ENCODE measurements around the gene NDRG4. TPM values are rescaled to one million over a fixed set of nuclear protein-coding genes. Genes with fewer than 3 reads are reported as not detected.

NDRG4 gene
- total and polyA plus RNA-seq, 4 donors, result 5.3 to 18.7 (median 14.2) TPM

DNA sequence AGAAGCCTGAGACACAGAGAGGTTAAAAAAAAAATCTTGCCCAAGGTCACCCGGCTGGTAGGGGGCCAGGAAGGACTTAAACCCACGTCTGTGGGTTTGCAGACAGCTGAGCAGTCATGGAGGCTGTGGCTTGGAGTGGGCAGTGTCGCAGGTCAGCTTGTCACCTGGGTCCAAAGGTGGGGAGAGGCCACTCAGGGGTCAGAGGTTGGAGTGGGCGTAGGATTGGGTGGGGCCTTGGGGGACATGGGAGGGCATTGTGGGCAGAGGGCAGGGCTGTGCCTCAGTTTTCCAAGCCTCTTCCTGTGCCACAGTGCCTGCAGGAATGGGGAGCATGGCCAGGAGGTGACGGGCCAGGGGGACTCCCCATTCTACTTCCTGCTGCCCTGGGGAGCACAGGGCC lies 2.0 kb upstream of the NDRG4 start:
- peaks cover 0 to 11% (median 7%) of the 10 kb centered on the region in 5 donors for H3K4me1 ChIP-seq (ENCODE audit: control insufficient read depth in 5 of 5, insufficient read depth in 5 of 5, low read length in 5 of 5)
- H3K36me3 ChIP-seq (ENCODE audit: control insufficient read depth in 4 of 4, insufficient read depth in 4 of 4, low read length in 4 of 4), result no peaks in the 10 kb centered on the region
- H3K27me3 ChIP-seq (ENCODE audit: control insufficient read depth in 3 of 3, insufficient read depth in 3 of 3, low read length in 2 of 3), result peaks cover 0 to 14% (median 6%) of the 10 kb centered on the region in 3 donors
- ATAC-seq (ENCODE audit: insufficient read depth, low FRiP score) (no peak), DNase-seq (no peak)
- H3K9me3 ChIP-seq (ENCODE audit: control insufficient read depth in 4 of 4, insufficient read depth in 3 of 4, low read length in 3 of 4), result no peaks in the 10 kb centered on the region
- H3K4me3 ChIP-seq, result no peak overlapping the region
- TF ChIP-seq, protein P1, sequence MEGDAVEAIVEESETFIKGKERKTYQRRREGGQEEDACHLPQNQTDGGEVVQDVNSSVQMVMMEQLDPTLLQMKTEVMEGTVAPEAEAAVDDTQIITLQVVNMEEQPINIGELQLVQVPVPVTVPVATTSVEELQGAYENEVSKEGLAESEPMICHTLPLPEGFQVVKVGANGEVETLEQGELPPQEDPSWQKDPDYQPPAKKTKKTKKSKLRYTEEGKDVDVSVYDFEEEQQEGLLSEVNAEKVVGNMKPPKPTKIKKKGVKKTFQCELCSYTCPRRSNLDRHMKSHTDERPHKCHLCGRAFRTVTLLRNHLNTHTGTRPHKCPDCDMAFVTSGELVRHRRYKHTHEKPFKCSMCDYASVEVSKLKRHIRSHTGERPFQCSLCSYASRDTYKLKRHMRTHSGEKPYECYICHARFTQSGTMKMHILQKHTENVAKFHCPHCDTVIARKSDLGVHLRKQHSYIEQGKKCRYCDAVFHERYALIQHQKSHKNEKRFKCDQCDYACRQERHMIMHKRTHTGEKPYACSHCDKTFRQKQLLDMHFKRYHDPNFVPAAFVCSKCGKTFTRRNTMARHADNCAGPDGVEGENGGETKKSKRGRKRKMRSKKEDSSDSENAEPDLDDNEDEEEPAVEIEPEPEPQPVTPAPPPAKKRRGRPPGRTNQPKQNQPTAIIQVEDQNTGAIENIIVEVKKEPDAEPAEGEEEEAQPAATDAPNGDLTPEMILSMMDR (IDR thresholded peaks at IDR 0.05; ENCODE audit: control extremely low read depth, extremely low read depth), result no peak
- H3K9ac ChIP-seq (ENCODE audit: insufficient read depth in 1 of 2, low read length in 2 of 2), result no peak overlapping the region
- 58 to 62% methylated on average over 5 of the region's 5 CpGs for WGBS, 2 donors
- no peak overlapping the region for H3K27ac ChIP-seq (ENCODE audit: low read depth in 1 of 2, low read length in 1 of 2)

DNA sequence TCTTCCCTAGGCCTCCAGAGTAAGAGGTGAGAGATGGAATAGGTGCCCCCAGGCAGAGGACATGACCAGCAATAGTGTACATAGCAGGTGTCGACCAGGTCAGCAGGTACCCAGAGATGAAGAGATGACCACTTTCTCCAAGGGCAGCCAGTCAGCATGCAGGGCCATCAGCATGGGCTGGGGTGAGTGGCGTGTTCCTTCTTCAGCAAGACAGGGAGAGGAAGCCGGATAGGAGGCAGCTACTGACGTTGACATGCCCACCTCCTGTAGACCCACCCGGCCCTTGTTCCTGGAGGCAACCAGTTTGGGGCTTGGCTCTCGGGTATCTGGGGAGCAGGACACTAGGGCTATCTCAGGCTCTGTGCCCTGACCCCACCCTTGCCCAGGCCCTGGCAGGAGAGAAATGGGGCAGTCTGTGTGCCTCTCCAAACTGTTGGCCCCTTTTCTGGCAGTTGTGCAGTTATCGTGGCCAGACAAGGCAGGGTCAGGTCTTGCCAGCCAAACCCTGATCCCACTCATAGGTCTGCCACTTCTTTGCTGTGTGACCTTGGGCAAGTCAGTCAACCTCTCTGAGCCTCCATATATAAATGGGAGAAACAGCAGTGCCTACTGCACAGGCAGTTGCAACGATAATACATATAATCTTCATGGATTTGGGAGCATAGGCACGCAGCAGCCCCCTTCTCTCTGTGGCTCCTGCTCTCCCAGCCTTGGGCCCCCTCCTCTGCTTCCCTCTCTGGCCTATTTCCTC lies 1.4 kb upstream of the NDRG4 start:
- Histone ChIP-seq H3K4me3 (no peak overlapping the region), H3K4me1 (ENCODE audit: control insufficient read depth in 5 of 5, insufficient read depth in 5 of 5, low read length in 5 of 5) (peaks cover 0 to 11% (median 7%) of the 10 kb centered on the region in 5 donors), H3K9ac (ENCODE audit: insufficient read depth in 1 of 2, low read length in 2 of 2) (no peak overlapping the region), H3K36me3 (ENCODE audit: control insufficient read depth in 4 of 4, insufficient read depth in 4 of 4, low read length in 4 of 4) (no peaks in the 10 kb centered on the region), H3K27me3 (ENCODE audit: control insufficient read depth in 3 of 3, insufficient read depth in 3 of 3, low read length in 2 of 3) (peaks cover 0 to 14% (median 6%) of the 10 kb centered on the region in 3 donors), H3K9me3 (ENCODE audit: control insufficient read depth in 4 of 4, insufficient read depth in 3 of 4, low read length in 3 of 4) (no peaks in the 10 kb centered on the region), H3K27ac (ENCODE audit: low read depth in 1 of 2, low read length in 1 of 2) (no peak overlapping the region)
- TF ChIP-seq, protein P1 (IDR thresholded peaks at IDR 0.05; ENCODE audit: control extremely low read depth, extremely low read depth), result no peak
- no peak for DNase-seq
- 74 to 80% methylated on average over 9 of the region's 9 CpGs for WGBS, 2 donors
- no peak for ATAC-seq (ENCODE audit: insufficient read depth, low FRiP score)

DNA sequence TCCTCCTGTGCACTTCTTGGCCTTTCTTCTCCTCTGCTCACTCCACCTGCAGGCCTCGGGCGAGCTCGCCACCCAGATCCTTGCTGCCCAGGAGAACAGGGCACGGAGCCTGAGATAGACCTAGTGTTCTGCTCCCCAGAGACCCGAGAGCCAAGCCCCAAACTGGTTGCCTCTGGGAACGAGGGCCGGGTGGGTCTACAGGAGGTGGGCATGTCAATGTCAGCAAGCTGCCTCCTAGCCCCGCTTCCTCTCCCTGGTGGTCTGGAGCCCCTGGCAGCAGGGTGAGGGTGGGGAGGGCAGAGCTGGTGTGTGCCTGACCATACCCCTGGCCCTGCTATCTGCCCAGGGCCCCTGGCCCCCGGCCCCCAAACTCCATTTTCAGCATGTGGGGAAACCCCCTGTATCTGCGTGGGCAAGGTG lies 841 bp upstream of the NDRG4 start:
- TF ChIP-seq, protein P1 (IDR thresholded peaks at IDR 0.05; ENCODE audit: control extremely low read depth, extremely low read depth), result no peak
- Histone ChIP-seq H3K4me1 (ENCODE audit: control insufficient read depth in 5 of 5, insufficient read depth in 5 of 5, low read length in 5 of 5) (peaks cover 0 to 11% (median 7%) of the 10 kb centered on the region in 5 donors), H3K9me3 (ENCODE audit: control insufficient read depth in 4 of 4, insufficient read depth in 3 of 4, low read length in 3 of 4) (no peaks in the 10 kb centered on the region), H3K27ac (ENCODE audit: low read depth in 1 of 2, low read length in 1 of 2) (no peak overlapping the region), H3K4me3 (no peak overlapping the region), H3K27me3 (ENCODE audit: control insufficient read depth in 3 of 3, insufficient read depth in 3 of 3, low read length in 2 of 3) (peaks cover 0 to 11% (median 6%) of the 10 kb centered on the region in 3 donors), H3K36me3 (ENCODE audit: control insufficient read depth in 4 of 4, insufficient read depth in 4 of 4, low read length in 4 of 4) (no peaks in the 10 kb centered on the region), H3K9ac (ENCODE audit: insufficient read depth in 1 of 2, low read length in 2 of 2) (no peak overlapping the region)
- no peak for DNase-seq
- ATAC-seq (ENCODE audit: insufficient read depth, low FRiP score), result no peak
- 81 to 89% methylated on average over 10 of the region's 10 CpGs for WGBS, 2 donors

All from lung (tissue), 12 donors.